ENCODE measurements around the gene PDE4A. TPM values are rescaled to one million over a fixed set of nuclear protein-coding genes. Genes with fewer than 3 reads are reported as not detected.
"Not testable (repeated sequence)": the region's sequence is repeated elsewhere in the genome, so short reads cannot be mapped to it uniquely, and the experiment has no call there.

PDE4A gene
- total and polyA plus RNA-seq, 11 donors = 5.2 to 33.3 (median 13.7) TPM

GRCh38 chr19:10407096-10407495 lies 13.2 kb upstream of the PDE4A start:
- intact Hi-C loops (cut with DNase I) = loop anchor here in 5 of 10 donors (10.0 kb wide), 3 partner anchors 68 to 168 kb away; partner anchors contain the start of genes CDKN2D (in 4 of the 5) and KRI1 (in 4 of the 5)

DNA sequence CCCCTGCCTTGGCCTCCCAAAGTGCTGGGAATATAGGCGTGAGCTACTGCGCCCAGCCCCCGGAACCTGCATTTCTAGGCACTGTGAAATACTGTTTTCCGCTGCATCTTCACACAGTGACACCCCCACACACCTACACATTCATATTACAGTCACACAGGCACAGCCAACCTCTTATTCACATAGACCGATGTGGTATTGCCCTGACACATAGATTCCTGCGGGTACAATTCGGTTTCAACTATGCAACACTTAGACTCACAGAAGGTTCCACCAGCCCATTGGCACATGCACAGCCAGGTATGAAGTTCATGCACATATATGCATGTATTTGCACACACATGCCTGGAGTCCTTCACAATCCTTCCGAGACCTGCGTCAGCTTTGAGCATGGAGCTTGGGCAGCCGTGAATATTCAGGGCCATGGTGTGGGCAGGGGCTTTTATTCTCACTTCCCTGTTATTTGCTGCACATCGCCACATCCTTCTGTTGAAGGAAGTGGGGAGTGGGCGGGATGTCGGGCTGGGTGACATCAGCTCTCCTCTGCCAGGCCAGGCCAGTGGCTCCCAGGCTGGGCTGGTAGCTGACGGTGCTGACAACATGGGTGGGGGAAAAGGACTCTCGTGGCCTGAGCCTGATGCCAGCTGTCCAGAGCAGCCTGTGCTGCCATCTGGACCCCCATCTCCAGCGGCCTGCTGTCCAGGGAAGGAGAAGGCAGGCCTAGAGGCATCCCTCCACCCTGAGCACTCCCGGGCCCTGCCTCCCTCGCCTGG lies 11.6 kb upstream of the PDE4A start:
- ATAC-seq (peak in 3 of 4 donors; percentile 7 to 42 (median 31)), DNase-seq (peak in 1 of 5 donors; percentile 66)
- H3K4me3 ChIP-seq = peak overlapping the region in 1 of 12 donors; percentile 25
- intact Hi-C loops (cut with DNase I) = loop anchor here in 5 of 10 donors (10.0 kb wide), 3 partner anchors 66 to 166 kb away; partner anchors contain the start of genes CDKN2D (in 4 of the 5) and KRI1 (in 4 of the 5)
- H3K27me3 ChIP-seq = peaks cover 4 to 31% (median 11%) of the 10 kb centered on the region in 9 donors
- no peaks in the 10 kb centered on the region for H3K9me3 ChIP-seq
- H3K27ac ChIP-seq = peak overlapping the region in 4 of 12 donors; percentile 10 to 89 (median 29)
- TF ChIP-seq POLR2A (IDR thresholded peaks at IDR 0.05) = no peak
- TF ChIP-seq, protein P1, sequence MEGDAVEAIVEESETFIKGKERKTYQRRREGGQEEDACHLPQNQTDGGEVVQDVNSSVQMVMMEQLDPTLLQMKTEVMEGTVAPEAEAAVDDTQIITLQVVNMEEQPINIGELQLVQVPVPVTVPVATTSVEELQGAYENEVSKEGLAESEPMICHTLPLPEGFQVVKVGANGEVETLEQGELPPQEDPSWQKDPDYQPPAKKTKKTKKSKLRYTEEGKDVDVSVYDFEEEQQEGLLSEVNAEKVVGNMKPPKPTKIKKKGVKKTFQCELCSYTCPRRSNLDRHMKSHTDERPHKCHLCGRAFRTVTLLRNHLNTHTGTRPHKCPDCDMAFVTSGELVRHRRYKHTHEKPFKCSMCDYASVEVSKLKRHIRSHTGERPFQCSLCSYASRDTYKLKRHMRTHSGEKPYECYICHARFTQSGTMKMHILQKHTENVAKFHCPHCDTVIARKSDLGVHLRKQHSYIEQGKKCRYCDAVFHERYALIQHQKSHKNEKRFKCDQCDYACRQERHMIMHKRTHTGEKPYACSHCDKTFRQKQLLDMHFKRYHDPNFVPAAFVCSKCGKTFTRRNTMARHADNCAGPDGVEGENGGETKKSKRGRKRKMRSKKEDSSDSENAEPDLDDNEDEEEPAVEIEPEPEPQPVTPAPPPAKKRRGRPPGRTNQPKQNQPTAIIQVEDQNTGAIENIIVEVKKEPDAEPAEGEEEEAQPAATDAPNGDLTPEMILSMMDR (IDR thresholded peaks at IDR 0.05) = no peak
- WGBS, 4 donors = 63 to 75% (median 66%) methylated on average over 14 to 18 of the region's 18 CpGs
- no peaks in the 10 kb centered on the region for H3K36me3 ChIP-seq
- H3K4me1 ChIP-seq = peaks cover 6 to 75% (median 18%) of the 10 kb centered on the region in 12 donors

More at GRCh38 chr19:10407096-10407495, 13.2 kb upstream of the PDE4A start:
- Histone ChIP-seq H3K27ac (peak overlapping the region in 1 of 12 donors; percentile 54), H3K27me3 (peaks cover 4 to 31% (median 11%) of the 10 kb centered on the region in 9 donors), H3K4me3 (no peak overlapping the region), H3K9me3 (no peaks in the 10 kb centered on the region), H3K4me1 (peaks cover 6 to 75% (median 18%) of the 10 kb centered on the region in 12 donors), H3K36me3 (no peaks in the 10 kb centered on the region)
- TF ChIP-seq, protein P1 (IDR thresholded peaks at IDR 0.05) = no peak
- TF ChIP-seq POLR2A (IDR thresholded peaks at IDR 0.05) = no peak
- ATAC-seq (no peak), DNase-seq (no peak)

DNA sequence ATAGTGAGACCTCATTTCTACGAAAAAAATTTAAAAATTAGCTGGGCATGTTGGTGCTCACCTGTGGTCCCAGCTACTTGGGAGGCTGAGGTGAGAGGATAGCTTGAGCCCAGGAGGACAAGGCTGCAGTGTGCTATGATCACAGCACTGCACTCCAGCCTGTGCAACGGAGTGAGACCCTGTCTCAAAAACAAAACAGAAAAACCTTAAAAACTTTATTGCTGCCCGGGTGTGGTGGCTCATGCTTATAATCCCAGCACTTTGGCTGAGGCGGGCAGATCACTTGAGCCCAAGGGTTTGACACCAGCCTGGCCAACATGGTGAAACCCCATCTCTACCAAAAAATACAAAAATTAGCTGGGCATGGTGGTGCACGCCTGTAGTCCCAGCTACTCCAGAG lies 9.1 kb upstream of the PDE4A start:
- ATAC-seq, H3K4me3 ChIP-seq, H3K36me3 ChIP-seq, H3K9me3 ChIP-seq, H3K27ac ChIP-seq: not testable (repeated sequence)
- 85 to 90% (median 88%) methylated on average over 5 of the region's 5 CpGs for WGBS, 4 donors
- intact Hi-C loops (cut with DNase I) = loop anchor here in 1 of 10 donors (10.0 kb wide), 1 partner anchor 154 kb away; the partner anchor contains the start of genes CDKN2D and KRI1
- peak in 1 of 5 donors; percentile 15 for DNase-seq
- Histone ChIP-seq H3K4me1 (peaks cover 0 to 60% (median 12%) of the 10 kb centered on the region in 12 donors), H3K27me3 (peaks cover 0 to 13% (median 2%) of the 10 kb centered on the region in 9 donors)

- intact Hi-C loops (cut with DNase I) = loop anchor here in 1 of 10 donors (10.0 kb wide), 1 partner anchor 152 kb away; the partner anchor contains the start of genes CDKN2D and KRI1
- peak overlapping the region in 3 of 12 donors; percentile 30 to 65 (median 39) for H3K27ac ChIP-seq
- H3K36me3 ChIP-seq = no peaks in the 10 kb centered on the region
- 74 to 84% (median 79%) methylated on average over 13 of the region's 13 CpGs for WGBS, 4 donors
- ATAC-seq (no peak), DNase-seq (no peak)
- H3K27me3 ChIP-seq = peaks cover 5 to 22% (median 8%) of the 10 kb centered on the region in 9 donors
- TF ChIP-seq, protein P1 (IDR thresholded peaks at IDR 0.05) = no peak
- TF ChIP-seq POLR2A (IDR thresholded peaks at IDR 0.05) = no peak
- no peak overlapping the region for H3K4me3 ChIP-seq
- peaks cover 0 to 58% (median 17%) of the 10 kb centered on the region in 12 donors for H3K4me1 ChIP-seq
- H3K9me3 ChIP-seq = peaks cover 0 to 5% (median 0%) of the 10 kb centered on the region in 12 donors
Observed at GRCh38 chr19:10412257-10412977, 7.9 kb upstream of the PDE4A start.

Measured in heart left ventricle (tissue), 16 donors.